ENCODE results near the gene PDS5B.
"Not testable (repeated sequence)": the region's sequence is repeated elsewhere in the genome, so short reads cannot be mapped to it uniquely, and the experiment has no call there.

PDS5B gene

GRCh38 chr13:32660227-32660626 lies 74.0 kb downstream of the PDS5B start:
- DNase-seq = no peak

GRCh38 chr13:32661685-32662084 lies 75.4 kb downstream of the PDS5B start:
- no peak for DNase-seq

GRCh38 chr13:32663660-32664059 lies 77.4 kb downstream of the PDS5B start:
- no peak for DNase-seq

GRCh38 chr13:32666990-32667571 lies 80.8 kb downstream of the PDS5B start:
- no peak for DNase-seq

GRCh38 chr13:32669030-32669646 lies 82.9 kb downstream of the PDS5B start:
- DNase-seq = peak; percentile 3 to 55 (median 29)

- DNase-seq = no peak
Measured at GRCh38 chr13:32674503-32674902, 88.3 kb downstream of the PDS5B start.

GRCh38 chr13:32676242-32676641 lies 90.0 kb downstream of the PDS5B start:
- DNase-seq = no peak

GRCh38 chr13:32682130-32682529 lies 95.9 kb downstream of the PDS5B start:
- no peak for DNase-seq

GRCh38 chr13:32682740-32683139 lies 96.5 kb downstream of the PDS5B start:
- no peak for DNase-seq

- DNase-seq = no peak
Measured at GRCh38 chr13:32687275-32687674, 101.0 kb downstream of the PDS5B start.

GRCh38 chr13:32695602-32696250 lies 109.5 kb downstream of the PDS5B start:
- DNase-seq = no peak

- no peak for DNase-seq
Measured at GRCh38 chr13:32707471-32707870, 121.2 kb downstream of the PDS5B start.

GRCh38 chr13:32713397-32713796 lies 127.1 kb downstream of the PDS5B start:
- no peak for DNase-seq

GRCh38 chr13:32716201-32716600 lies 129.9 kb downstream of the PDS5B start:
- DNase-seq = not testable (repeated sequence)

- DNase-seq = no peak
Measured at GRCh38 chr13:32720026-32720425, 133.8 kb downstream of the PDS5B start.

- DNase-seq = not testable (repeated sequence)
Measured at GRCh38 chr13:32721131-32722034, 135.1 kb downstream of the PDS5B start.

GRCh38 chr13:32722340-32722739 lies 136.1 kb downstream of the PDS5B start:
- DNase-seq = no peak

- DNase-seq = no peak
Measured at GRCh38 chr13:32723987-32724386, 137.7 kb downstream of the PDS5B start.

- no peak for DNase-seq
Measured at GRCh38 chr13:32726374-32727037, 140.3 kb downstream of the PDS5B start.

GRCh38 chr13:32728327-32728726 lies 142.1 kb downstream of the PDS5B start:
- no peak for DNase-seq

- DNase-seq = not testable (repeated sequence)
Measured at GRCh38 chr13:32729097-32729496, 142.8 kb downstream of the PDS5B start.

GRCh38 chr13:32731074-32731473 lies 144.8 kb downstream of the PDS5B start:
- DNase-seq = no peak

- no peak for DNase-seq
Measured at GRCh38 chr13:32731576-32731975, 145.3 kb downstream of the PDS5B start.
